ENCODE measurements around the gene PPL.

The PPL gene

DNA sequence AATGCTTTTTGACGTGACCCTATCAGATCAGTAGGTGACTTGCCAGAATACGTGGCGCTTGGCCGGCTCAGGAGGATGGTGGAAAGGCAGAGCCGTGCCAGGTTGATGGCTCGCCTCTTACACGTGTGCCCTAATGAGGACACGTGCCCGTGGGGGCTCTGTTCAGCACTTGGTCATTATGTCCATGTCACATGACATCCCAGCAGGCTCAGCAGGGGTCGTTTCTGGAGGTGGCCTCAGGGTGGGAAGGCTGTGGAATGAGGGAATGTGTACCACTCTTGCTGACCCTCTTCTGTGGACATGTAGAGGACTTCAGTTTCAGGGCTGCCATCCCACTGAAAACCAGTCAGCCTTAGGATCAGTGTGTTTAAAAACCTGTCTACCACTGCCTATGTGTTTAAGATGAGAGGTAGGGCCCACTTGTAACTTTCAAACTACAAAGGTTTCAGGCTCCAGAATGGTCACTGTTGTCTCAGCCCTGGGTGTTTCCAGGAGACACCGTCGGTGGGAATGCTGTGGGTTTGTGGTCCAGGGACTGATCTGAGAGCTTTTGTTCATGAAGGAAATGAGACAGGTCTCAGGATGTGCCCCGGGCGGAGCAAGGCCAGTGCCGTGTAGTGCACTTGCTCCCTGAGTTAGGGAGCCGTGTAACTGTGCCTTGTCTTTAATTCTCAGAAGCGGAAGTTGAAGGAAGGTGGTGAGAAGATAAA lies 77.6 kb downstream of the PPL start:
- no peak for DNase-seq

- DNase-seq: no peak
Observed at GRCh38 chr16:4855804-4856203, 81.1 kb downstream of the PPL start.

DNA sequence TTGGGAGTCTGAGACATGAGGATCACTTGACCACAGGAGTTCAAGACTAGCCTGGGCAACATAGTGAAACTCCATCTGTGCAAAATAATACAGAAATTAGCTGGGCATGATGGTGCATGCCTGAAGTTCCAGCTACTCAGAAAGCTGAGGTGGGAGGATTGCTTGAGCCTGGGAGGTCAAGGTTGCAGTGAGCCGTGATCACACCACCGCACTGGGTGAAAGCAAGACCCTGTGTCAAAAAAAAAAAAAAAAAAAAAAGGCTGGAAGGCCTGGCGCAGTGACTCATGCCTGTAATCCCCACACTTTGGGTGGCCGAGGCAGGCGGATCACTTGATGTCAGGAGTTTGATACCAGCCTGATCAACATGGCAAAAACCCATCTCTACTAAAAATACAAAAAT lies 81.6 kb downstream of the PPL start:
- no peak for DNase-seq

DNA sequence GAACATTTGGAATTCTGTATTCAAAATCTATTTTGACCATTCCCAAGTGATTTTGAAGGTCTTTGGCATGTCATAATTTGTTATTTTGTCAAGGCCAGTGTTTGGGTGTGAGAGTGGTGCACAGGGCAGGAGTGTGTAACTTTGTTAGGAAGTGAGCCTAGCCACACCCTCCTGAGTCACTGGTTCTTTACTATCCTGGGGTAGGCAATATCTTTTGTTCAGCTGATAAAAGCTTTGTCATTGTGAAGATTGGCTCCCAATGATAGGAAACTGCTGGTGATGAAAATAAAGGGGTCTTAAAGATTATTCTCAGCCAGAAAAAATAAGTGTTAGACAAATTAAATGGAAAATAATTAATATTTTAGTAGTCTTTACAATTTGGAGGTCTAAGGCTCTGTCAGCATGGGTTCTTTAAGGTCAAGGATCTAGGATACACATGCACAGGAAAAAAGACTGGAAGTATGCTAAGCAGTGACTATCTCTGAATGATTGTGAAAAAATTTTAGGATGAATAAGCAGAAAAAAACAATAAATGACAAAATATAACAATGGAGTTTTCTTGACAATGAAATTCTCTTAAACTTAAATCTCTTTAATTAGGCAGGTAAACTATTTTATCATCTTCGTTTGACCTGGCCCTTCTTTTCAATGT lies 84.6 kb downstream of the PPL start:
- DNase-seq: no peak

GRCh38 chr16:4850211-4850610 lies 86.7 kb downstream of the PPL start:
- no peak for DNase-seq

DNA sequence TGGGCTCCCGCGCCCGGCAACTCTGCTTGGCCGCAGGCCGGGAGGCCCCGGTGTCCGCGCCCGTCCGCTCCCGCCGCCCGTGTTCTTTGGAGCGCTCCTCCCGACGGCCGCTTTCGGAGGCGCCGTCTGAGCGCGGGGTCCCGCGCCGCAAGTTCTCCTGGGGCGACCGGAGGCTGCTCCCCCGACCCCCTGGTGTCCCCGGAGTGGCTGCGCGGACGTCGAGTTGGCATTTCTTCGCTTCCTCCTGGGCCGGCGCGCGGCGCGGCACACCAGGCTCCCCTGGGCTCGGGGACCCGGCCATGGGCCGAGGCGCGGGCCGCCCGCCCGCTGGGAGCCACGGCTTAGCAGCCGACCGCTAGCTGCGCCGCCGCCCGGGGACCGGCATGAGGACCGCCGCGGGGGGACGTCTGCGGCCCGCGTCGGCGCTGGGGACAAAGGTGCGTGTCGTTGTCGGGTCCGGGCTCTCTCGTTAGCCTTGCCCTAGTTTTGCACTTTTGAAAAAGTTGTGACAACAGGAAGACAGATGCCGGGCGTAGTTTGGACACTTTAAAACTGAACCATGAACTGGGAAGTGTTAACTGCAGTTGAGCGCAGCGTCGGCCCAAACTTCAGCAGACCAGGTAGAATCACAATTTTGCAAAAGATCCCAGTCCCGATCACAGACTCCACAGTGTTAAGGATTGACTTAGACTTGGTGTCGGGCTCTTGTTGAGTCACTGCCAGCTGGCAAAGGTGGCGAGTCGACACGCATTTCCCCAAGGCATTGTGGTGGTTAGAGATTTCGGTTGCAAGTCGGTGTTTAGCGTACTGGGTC lies 89.0 kb downstream of the PPL start:
- no peak for DNase-seq

DNA sequence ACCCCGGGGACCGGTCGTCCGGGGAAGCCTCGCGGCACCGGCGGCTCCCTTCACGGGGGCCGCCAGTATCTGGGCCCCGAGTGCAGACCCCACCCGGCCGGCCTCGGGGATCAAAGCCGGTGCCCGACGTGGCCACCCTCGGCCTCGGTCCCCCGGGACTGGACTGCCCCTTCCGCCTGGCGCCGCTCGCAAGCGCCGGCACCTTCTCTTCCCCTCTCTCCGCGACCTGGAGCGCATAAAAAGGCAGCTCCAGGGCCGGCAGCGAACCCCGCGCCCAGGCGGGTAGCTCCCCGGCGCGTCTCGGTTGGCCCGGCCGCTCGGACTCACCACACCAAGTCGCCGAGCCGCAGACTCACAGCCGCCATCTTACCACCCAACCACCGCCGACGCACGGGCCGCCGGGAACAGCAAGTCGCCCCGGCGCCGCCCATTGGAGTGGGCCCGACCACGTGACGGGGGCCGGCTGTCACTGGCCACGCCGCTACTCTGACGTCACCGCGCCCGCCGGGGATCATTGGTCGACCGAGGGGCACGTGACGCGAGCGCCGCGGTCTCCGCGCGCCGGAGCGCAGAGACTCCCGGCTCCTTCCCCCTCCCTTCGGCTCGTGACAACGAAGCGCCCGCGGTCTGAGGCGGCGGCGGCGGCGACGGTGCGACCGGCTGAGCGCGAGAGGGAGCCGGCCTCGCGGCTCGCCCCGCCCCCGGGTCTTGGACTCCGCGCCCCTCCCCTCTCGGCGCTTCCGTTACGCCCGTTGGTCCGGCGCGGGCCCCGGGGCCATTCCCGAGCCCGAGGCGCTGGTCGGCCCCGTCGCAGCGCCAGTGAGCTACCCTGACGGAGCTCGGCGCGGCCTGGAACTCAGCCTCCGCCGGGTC lies 89.8 kb downstream of the PPL start, which contains the start of the genes GLYR1 and UBN1:
GLYR1 (minus strand) TSS at position 388 of the 873 bp plus-strand sequence; CDS start at position 365, 23 bp downstream.
UBN1 (plus strand) TSS at position 581 of the 873 bp plus-strand sequence. CDS start 5,437 bp downstream, outside the sequence.
- peak; percentile 87 for DNase-seq

- no peak for DNase-seq
Observed at GRCh38 chr16:4846503-4846900, 90.4 kb downstream of the PPL start.

DNA sequence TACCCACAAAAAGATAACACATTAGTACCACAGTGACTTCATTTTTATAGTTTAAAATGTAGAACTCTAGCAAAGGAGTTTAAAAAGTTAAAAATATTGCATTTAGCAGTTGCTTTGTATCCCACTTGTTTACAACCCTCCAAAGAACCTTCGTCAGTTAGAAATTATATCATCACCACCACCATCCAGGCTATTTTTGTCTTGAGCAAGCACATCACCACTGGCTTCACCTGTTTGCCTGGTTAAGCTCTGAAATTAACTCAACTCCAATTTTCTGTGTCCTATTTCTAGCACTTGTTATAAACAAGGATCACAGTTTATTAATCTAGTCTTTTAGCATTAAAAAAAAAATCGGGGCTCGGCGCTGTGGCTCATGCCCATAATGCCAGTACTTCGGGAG lies 96.0 kb downstream of the PPL start:
- DNase-seq: no peak

DNA sequence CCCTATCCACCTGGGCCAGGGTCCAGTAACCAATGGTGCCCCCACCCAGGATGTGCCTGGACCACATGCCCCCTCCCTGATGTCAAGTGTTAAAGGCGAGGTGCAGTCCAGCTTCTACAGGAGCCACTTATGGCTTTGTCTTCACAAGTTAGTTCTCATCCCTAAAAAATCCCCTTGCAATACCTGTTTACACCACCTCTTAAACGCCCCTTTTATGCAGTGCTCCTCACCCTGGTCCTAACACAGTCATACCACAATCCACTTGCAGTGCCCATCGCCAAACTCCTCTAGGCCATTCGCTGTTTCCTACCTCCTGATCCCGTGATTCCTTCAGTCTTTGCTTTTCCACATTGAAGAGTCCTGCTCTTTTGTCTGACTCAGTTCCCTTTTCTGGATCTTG lies 97.0 kb downstream of the PPL start:
- no peak for DNase-seq

DNA sequence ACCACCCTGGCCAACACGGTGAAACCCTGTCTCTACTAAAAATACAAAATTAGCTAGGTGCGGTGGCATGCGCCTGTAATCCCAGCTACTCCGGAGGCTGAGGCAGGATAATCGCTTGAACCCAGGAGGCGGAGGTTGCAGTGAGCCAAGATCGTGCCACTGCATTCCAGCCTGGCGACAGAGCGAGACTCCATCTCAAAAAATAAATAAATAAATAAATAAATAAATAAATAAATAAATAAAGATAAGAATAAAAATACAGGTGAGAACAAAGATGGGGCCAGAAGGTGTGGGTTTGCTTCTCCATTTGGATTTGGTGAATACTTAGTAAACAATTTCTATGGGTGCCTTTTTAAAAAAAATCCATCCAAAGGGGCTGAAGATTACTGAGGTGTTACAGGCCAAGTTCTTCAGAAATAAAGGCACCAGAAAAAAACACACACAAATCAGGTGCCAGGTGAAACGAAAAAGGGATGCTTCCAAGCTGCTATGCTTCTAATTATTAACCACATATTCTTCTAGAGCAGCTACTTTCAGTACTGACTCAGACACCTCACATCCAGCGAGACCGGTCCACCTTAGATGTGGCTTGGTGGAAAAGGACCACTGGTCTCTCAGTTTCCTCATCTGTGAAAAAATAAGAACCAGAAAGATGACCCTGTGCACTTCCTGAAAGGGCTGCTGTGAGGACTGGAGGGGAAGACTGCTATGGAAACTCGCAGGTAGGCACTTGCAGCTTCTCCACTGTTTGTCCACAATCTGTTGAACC lies 99.0 kb downstream of the PPL start:
- no peak for DNase-seq

DNA sequence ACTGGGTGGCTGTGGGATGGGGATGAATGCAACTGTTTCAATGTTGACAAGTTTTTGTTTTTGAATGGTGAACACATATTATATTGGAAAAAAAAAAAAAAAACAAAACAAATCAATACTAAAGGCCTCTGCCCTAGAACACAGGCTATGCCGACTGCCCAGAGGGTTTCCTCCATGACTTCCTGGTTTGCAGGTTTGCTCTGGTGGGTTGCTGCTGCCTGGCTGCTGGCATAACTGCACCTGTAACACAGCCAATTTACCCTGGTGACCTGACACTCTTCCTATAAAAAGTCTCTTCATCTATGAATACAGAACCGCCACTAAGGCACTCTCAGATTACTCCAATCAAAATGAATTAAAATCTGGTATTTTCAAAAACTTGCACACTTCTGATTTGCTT lies 100.2 kb downstream of the PPL start:
- DNase-seq: no peak

- no peak for DNase-seq
Observed at GRCh38 chr16:4833584-4833983, 103.4 kb downstream of the PPL start.

- no peak for DNase-seq
Observed at GRCh38 chr16:4832698-4833343, 104.1 kb downstream of the PPL start.

Measured in NCI-H1105 treated with DMSO at 0.1 percent for 48 hours (cell line).